Vagina (tissue), 2 donors: ENCODE data around the gene JMJD7.

Experiments used
- CTCF ChIP-seq, 3 experiments: fragments of 450-650 bp in 2 of 3; fragments of 200-600 bp in 1 of 3; sonication (generic) in 1 of 3; IDR thresholded peaks; one replicate each; pipeline ENCODE4 v1.5.1; 2017 to 2019; ENCODE audit warnings: antibody characterized with exemption in 3 of 3, mild to moderate bottlenecking in 2 of 3, moderate library complexity in 2 of 3
- POLR2A ChIP-seq, 2 donors: fragments of 450-650 bp; IDR thresholded peaks; one replicate each; pipeline ENCODE4 v1.6.1; 2017; ENCODE audit warnings: antibody characterized with exemption in 2 of 2, mild to moderate bottlenecking in 2 of 2, moderate library complexity in 2 of 2
- POLR2AphosphoS5 ChIP-seq, 2 donors: sonication (generic); formaldehyde crosslinking; IDR thresholded peaks; one replicate each; pipeline ENCODE4 v1.9.0; 2017; ENCODE audit warnings: antibody characterized with exemption in 2 of 2, mild to moderate bottlenecking in 2 of 2, low read depth in 1 of 2; ENCODE audit not compliant: insufficient read depth in 1 of 2

- no peak for TF ChIP-seq POLR2A (IDR thresholded peaks at IDR 0.05)
- no peak for TF ChIP-seq CTCF (IDR thresholded peaks at IDR 0.05)
- no peak for TF ChIP-seq POLR2AphosphoS5 (IDR thresholded peaks at IDR 0.05; ENCODE audit: insufficient read depth in 1 of 2, low read depth in 1 of 2)
These were observed 12.8 kb downstream of the JMJD7 start for GRCh38 chr15:41840673-41841072.
